ENCODE data around the gene EPYC.

GRCh38 chr12:91009319-91009950, 4.7 kb upstream of the EPYC start:
- TF ChIP-seq CTCF (conservative IDR thresholded peaks at IDR 0.05; ENCODE audit: low read length) = no peak
- TF ChIP-seq EZH2phosphoT487 (IDR thresholded peaks at IDR 0.05; ENCODE audit: borderline replicate concordance, low read depth, low read length) = no peak

All from OCI-LY7 (cell line).